Measurements from ENCODE around the gene CAPN13. TPM values are rescaled to one million over a fixed set of nuclear protein-coding genes. Genes with fewer than 3 reads are reported as not detected.

CAPN13 gene
- total and polyA plus RNA-seq, 2 donors (not counting 1 experiment from before 2014, with no cell fraction given), result not detected

DNA sequence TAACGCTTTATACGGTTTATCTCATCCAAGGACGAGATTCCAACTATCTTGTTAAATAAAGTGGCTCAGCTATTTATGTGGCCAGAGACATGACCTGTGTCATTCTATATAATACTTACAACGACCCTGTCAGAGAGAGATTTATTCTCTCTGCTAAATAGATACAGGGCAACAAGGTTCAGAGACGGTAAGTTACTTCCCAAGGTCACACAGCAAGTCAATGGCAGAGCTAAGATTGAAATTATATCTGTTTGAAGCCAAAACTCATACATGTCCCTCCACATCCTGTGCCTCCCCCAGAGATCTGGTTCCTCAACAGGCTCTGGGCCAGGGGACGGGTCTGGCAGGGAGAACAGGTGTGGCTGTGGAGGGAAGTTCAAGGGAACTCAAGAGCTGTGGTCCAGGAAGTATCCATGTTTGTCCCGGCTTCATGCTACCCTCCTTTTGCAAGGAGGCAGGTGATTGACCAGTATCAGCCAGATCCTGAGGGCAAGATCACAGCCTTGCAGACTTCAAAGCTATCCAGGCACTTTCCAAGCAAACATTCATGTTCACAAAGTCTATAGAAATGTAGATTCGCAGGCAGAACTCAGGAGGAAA is 99.8 kb downstream of the CAPN13 start:
- peaks cover 0 to 5% of the 10 kb centered on the region in 2 donors for H3K4me1 ChIP-seq (ENCODE audit: control insufficient read depth in 2 of 2, insufficient read depth in 2 of 2, low read length in 2 of 2)
- WGBS (ENCODE audit: insufficient coverage), result 71% methylated on average over 3 of the region's 8 CpGs
- no peak overlapping the region for H3K4me2 ChIP-seq (replicated peaks; ENCODE audit: low read depth, low read length, poor library complexity, severe bottlenecking)
- Mint-ChIP-seq H3K4me3 (no peak overlapping the region), H3K4me1 (peaks cover 4% of the 10 kb centered on the region), H3K27ac (no peak overlapping the region), H3K27me3 (no peaks in the 10 kb centered on the region), H3K9me3 (ENCODE audit: insufficient read depth) (peaks cover 4% of the 10 kb centered on the region)
- no peak overlapping the region for H2AFZ ChIP-seq (ENCODE audit: insufficient read depth, low read depth, low read length, poor library complexity, severe bottlenecking)
- H3K36me3 ChIP-seq (replicated peaks in 1 of 2; ENCODE audit: control extremely low read depth in 1 of 2, control insufficient read depth in 1 of 2, extremely low read depth in 1 of 2, insufficient read depth in 2 of 2, low read length in 1 of 2), result no peaks in the 10 kb centered on the region
- peaks cover 2 to 8% (median 3%) of the 10 kb centered on the region in 3 donors for H3K9me3 ChIP-seq (ENCODE audit: control extremely low read depth in 1 of 3, control insufficient read depth in 2 of 3, insufficient read depth in 1 of 3, low read length in 2 of 3)
- no peak overlapping the region for H3K4me3 ChIP-seq (ENCODE audit: control extremely low read depth in 1 of 5, extremely low read depth in 1 of 5, insufficient read depth in 1 of 5, low read depth in 2 of 5, low read length in 4 of 5)
- H3K9ac ChIP-seq (ENCODE audit: low read length), result no peak overlapping the region
- intact Hi-C loops (cut with micrococcal nuclease), result loop anchor here (1.0 to 10.0 kb wide), 5 partner anchors 233 to 617 kb away; no protein-coding TSS in a partner anchor
- no peaks in the 10 kb centered on the region for H3K79me2 ChIP-seq (ENCODE audit: control insufficient read depth, insufficient read depth, low read length)
- no peaks in the 10 kb centered on the region for H4K20me1 ChIP-seq (ENCODE audit: control insufficient read depth, insufficient read depth, low read length, poor library complexity, severe bottlenecking)
- no peak overlapping the region for H3K27ac ChIP-seq (ENCODE audit: low read length in 2 of 2)
- H3K27me3 ChIP-seq (replicated peaks in 1 of 4; ENCODE audit: control extremely low read depth in 1 of 4, control insufficient read depth in 3 of 4, insufficient read depth in 4 of 4, low read length in 3 of 4), result no peaks in the 10 kb centered on the region
- TF ChIP-seq, protein P1, sequence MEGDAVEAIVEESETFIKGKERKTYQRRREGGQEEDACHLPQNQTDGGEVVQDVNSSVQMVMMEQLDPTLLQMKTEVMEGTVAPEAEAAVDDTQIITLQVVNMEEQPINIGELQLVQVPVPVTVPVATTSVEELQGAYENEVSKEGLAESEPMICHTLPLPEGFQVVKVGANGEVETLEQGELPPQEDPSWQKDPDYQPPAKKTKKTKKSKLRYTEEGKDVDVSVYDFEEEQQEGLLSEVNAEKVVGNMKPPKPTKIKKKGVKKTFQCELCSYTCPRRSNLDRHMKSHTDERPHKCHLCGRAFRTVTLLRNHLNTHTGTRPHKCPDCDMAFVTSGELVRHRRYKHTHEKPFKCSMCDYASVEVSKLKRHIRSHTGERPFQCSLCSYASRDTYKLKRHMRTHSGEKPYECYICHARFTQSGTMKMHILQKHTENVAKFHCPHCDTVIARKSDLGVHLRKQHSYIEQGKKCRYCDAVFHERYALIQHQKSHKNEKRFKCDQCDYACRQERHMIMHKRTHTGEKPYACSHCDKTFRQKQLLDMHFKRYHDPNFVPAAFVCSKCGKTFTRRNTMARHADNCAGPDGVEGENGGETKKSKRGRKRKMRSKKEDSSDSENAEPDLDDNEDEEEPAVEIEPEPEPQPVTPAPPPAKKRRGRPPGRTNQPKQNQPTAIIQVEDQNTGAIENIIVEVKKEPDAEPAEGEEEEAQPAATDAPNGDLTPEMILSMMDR (IDR thresholded peaks at IDR 0.05), result peak; percentile 17
- no peak for TF ChIP-seq EZH2 (IDR thresholded peaks at IDR 0.05; ENCODE audit: borderline replicate concordance, insufficient read depth, low read depth, low read length, poor library complexity, severe bottlenecking)
- ChIA-PET CTCF (interaction anchor here (0.7 to 13.9 kb wide), 36 partner anchors 9 to 816 kb away, joined by 3 to 610 read pairs (median 4); partner anchors contain the start of genes LBH and LCLAT1), POLR2A (interaction anchor here (1.0 to 1.4 kb wide), 2 partner anchors 475 to 542 kb away, joined by 4 to 7 read pairs; no protein-coding TSS in a partner anchor)
- no peak for DNase-seq
- ATAC-seq (ENCODE audit: low read depth), result no peak
